Smooth muscle cell (in vitro differentiated cells): ENCODE results near the gene C8A. TPM values are rescaled to one million over a fixed set of nuclear protein-coding genes. Genes with fewer than 3 reads are reported as not detected.

ENCODE experiments used
- DNase-seq: peaks from one replicate; lab custom pipeline; 2025; ENCODE audit not compliant: unreplicated experiment; lab: John Stamatoyannopoulos, UW
- H2AFZ ChIP-seq: fragments of 200-600 bp; sonication (generic); 2 replicates; pipeline ENCODE4 v1.6.0; 2016; ENCODE audit warnings: antibody characterized with exemption, low read depth, mild to moderate bottlenecking
- H3F3A ChIP-seq: fragments of 200-600 bp; sonication (generic); 2 replicates; pipeline ENCODE4 v1.6.0; 2017; ENCODE audit warnings: antibody characterized with exemption, low read depth
- H3K27ac ChIP-seq: fragments of 200-600 bp; sonication (generic); 2 replicates; pipeline ENCODE4 v1.5.1; 2016; ENCODE audit warnings: low read depth, mild to moderate bottlenecking
- H3K27me3 ChIP-seq: fragments of 200-600 bp; sonication (generic); 2 replicates; pipeline ENCODE4 v1.6.1; 2016; ENCODE audit warnings: low read depth, mild to moderate bottlenecking
- H3K36me3 ChIP-seq: fragments of 200-600 bp; sonication (generic); 2 replicates; pipeline ENCODE4 v1.5.1; 2016; ENCODE audit warnings: low read depth
- H3K4me1 ChIP-seq: fragments of 200-600 bp; sonication (generic); 2 replicates; pipeline ENCODE4 v1.5.1; 2016; ENCODE audit warnings: low read depth
- H3K4me2 ChIP-seq: fragments of 200-600 bp; sonication (generic); 2 replicates; pipeline ENCODE4 v1.6.0; 2016; ENCODE audit warnings: mild to moderate bottlenecking
- H3K4me3 ChIP-seq: fragments of 200-600 bp; sonication (generic); 2 replicates; pipeline ENCODE4 v1.5.1; 2016; ENCODE audit warnings: mild to moderate bottlenecking
- H3K79me2 ChIP-seq: fragments of 200-600 bp; sonication (generic); 2 replicates; pipeline ENCODE4 v1.6.0; 2016; ENCODE audit warnings: low read depth, mild to moderate bottlenecking
- H3K9ac ChIP-seq: fragments of 200-600 bp; sonication (generic); 2 replicates; pipeline ENCODE4 v1.6.0; 2016; ENCODE audit warnings: low read depth
- H3K9me3 ChIP-seq: fragments of 200-600 bp; sonication (generic); replicated peaks from 2 replicates; pipeline ENCODE4 v1.5.1; 2016; ENCODE audit warnings: low read depth
- H4K20me1 ChIP-seq: fragments of 200-600 bp; sonication (generic); 2 replicates; pipeline ENCODE4 v1.6.0; 2016; ENCODE audit warnings: low read depth
- CTCF ChIP-seq: fragments of 200-600 bp; sonication (generic); IDR thresholded peaks from 2 replicates; pipeline ENCODE4 v1.5.1; 2017; ENCODE audit warnings: borderline replicate concordance, mild to moderate bottlenecking, antibody characterized with exemption; ENCODE audit not compliant: insufficient read depth, poor library complexity, severe bottlenecking
- WGBS: methylation state at CpG from one replicate; pipeline ENCODE4 v1.1.7; 2016; ENCODE audit warnings: low lambda C conversion rate; 5-methylcytosine and 5-hydroxymethylcytosine counted together
- polyA plus RNA-seq: library from polyadenylated mRNA; unstranded; fragments of >200 nt; fragmentation: Nextera tagmentation; extraction: Ambion mirVana; gene quantifications from 2 replicates; pipeline ENCODE4 v1.2.1, GENCODE V29; 2016
- total RNA-seq: library from RNA; depleted of rRNA; stranded (reverse); fragments of >200 nt; gene quantifications from 2 replicates; pipeline ENCODE4 v1.2.3, GENCODE V29; 2014

The C8A gene
- total and polyA plus RNA-seq, 2 experiments from 2014 or later = not detected

- no peak for DNase-seq
- Histone ChIP-seq H3K36me3 (no peaks in the 10 kb centered on the region), H3K27me3 (no peaks in the 10 kb centered on the region), H3K4me2 (no peak overlapping the region), H2AFZ (no peak overlapping the region), H3K4me3 (no peak overlapping the region), H3K27ac (no peak overlapping the region), H3K9me3 (no peaks in the 10 kb centered on the region), H4K20me1 (no peaks in the 10 kb centered on the region), H3F3A (no peaks in the 10 kb centered on the region), H3K79me2 (no peaks in the 10 kb centered on the region), H3K9ac (no peak overlapping the region), H3K4me1 (peaks cover 7% of the 10 kb centered on the region)
- 97% methylated on average over 1 of the region's 1 CpG for WGBS
- no peak for TF ChIP-seq CTCF
Measured at GRCh38 chr1:56922507-56922906, 67.9 kb downstream of the C8A start.

GRCh38 chr1:56923201-56923600 lies 68.6 kb downstream of the C8A start:
- whole genome bisulfite sequencing = 33% methylated on average over 3 of the region's 3 CpGs
- H3K27ac ChIP-seq = no peak overlapping the region

GRCh38 chr1:56924116-56924515 lies 69.5 kb downstream of the C8A start:
- Histone ChIP-seq H3K4me1 (peaks cover 7% of the 10 kb centered on the region), H3F3A (no peaks in the 10 kb centered on the region), H3K4me2 (no peak overlapping the region), H3K79me2 (no peaks in the 10 kb centered on the region), H4K20me1 (no peaks in the 10 kb centered on the region), H3K4me3 (no peak overlapping the region), H3K9me3 (no peaks in the 10 kb centered on the region), H3K9ac (no peak overlapping the region), H3K36me3 (no peaks in the 10 kb centered on the region), H3K27ac (no peak overlapping the region), H2AFZ (no peak overlapping the region), H3K27me3 (no peaks in the 10 kb centered on the region)
- 90% methylated on average over 5 of the region's 5 CpGs for WGBS
- TF ChIP-seq CTCF = no peak
- no peak for DNase-seq

More at GRCh38 chr1:56923201-56923600, 68.6 kb downstream of the C8A start:
- no peaks in the 10 kb centered on the region for H4K20me1 ChIP-seq
- H3F3A ChIP-seq = no peaks in the 10 kb centered on the region
- peaks cover 7% of the 10 kb centered on the region for H3K4me1 ChIP-seq
- H3K9me3 ChIP-seq = no peaks in the 10 kb centered on the region
- H3K36me3 ChIP-seq = no peaks in the 10 kb centered on the region
- no peak overlapping the region for H3K9ac ChIP-seq
- H3K4me3 ChIP-seq = no peak overlapping the region
- no peak overlapping the region for H3K4me2 ChIP-seq
- no peak for TF ChIP-seq CTCF
- no peaks in the 10 kb centered on the region for H3K79me2 ChIP-seq
- no peaks in the 10 kb centered on the region for H3K27me3 ChIP-seq
- no peak for DNase-seq
- no peak overlapping the region for H2AFZ ChIP-seq

GRCh38 chr1:56925193-56925592 lies 70.6 kb downstream of the C8A start:
- Histone ChIP-seq H3F3A (no peaks in the 10 kb centered on the region), H3K9ac (no peak overlapping the region), H3K9me3 (no peaks in the 10 kb centered on the region), H3K4me3 (no peak overlapping the region), H3K27ac (no peak overlapping the region), H3K4me2 (no peak overlapping the region), H2AFZ (no peak overlapping the region), H3K4me1 (peaks cover 7% of the 10 kb centered on the region), H3K36me3 (no peaks in the 10 kb centered on the region), H3K27me3 (no peaks in the 10 kb centered on the region), H4K20me1 (no peaks in the 10 kb centered on the region), H3K79me2 (no peaks in the 10 kb centered on the region)
- no peak for DNase-seq
- no peak for TF ChIP-seq CTCF
